ENCODE results near the gene GDF7. TPM values are rescaled to one million over a fixed set of nuclear protein-coding genes. Genes with fewer than 3 reads are reported as not detected.

The GDF7 gene
- polyA plus RNA-seq, 3 donors, result not detected

- no peaks in the 10 kb centered on the region for H3K79me2 ChIP-seq (ENCODE audit: insufficient read depth, low read length)
- Mint-ChIP-seq H3K27ac (no peak overlapping the region), H3K27me3 (ENCODE audit: low read depth in 3 of 3) (no peaks in the 10 kb centered on the region), H3K9me3 (no peaks in the 10 kb centered on the region), H3K36me3 (peaks cover 70 to 88% of the 10 kb centered on the region in 2 donors), H3K4me1 (no peaks in the 10 kb centered on the region), H3K4me3 (no peak overlapping the region)
- no peak for TF ChIP-seq CTCF (IDR thresholded peaks at IDR 0.05)
- H3K9ac ChIP-seq (ENCODE audit: insufficient read depth, low read length, poor library complexity, severe bottlenecking), result no peak overlapping the region
- WGBS (ENCODE audit: insufficient coverage), result 98% methylated on average over 6 of the region's 9 CpGs
- no peaks in the 10 kb centered on the region for H3K4me1 ChIP-seq (ENCODE audit: control insufficient read depth in 1 of 2, insufficient read depth in 2 of 2, low read length in 2 of 2)
- no peak overlapping the region for H3K4me3 ChIP-seq (replicated peaks in 1 of 3; ENCODE audit: low read depth in 2 of 3, low read length in 3 of 3)
- intact Hi-C loops (cut with micrococcal nuclease), result loop anchor here in 1 of 2 donors (5.0 kb wide), 1 partner anchor 237 kb away; no protein-coding TSS in a partner anchor
- no peaks in the 10 kb centered on the region for H3K9me3 ChIP-seq (replicated peaks in 1 of 2; ENCODE audit: control insufficient read depth in 1 of 2, insufficient read depth in 1 of 2, low read length in 2 of 2)
- peaks cover 84 to 100% of the 10 kb centered on the region in 2 donors for H3K36me3 ChIP-seq (replicated peaks in 1 of 2; ENCODE audit: control insufficient read depth in 1 of 2, insufficient read depth in 2 of 2, low read length in 2 of 2)
- no peak overlapping the region for H3K27ac ChIP-seq (ENCODE audit: low read depth in 1 of 2, low read length in 2 of 2)
- no peaks in the 10 kb centered on the region for H3K27me3 ChIP-seq (ENCODE audit: control insufficient read depth in 2 of 2, insufficient read depth in 2 of 2, low read length in 2 of 2)
- no peak overlapping the region for H2AFZ ChIP-seq (ENCODE audit: insufficient read depth, low read depth, low read length, poor library complexity, severe bottlenecking)
- H3K4me2 ChIP-seq (replicated peaks; ENCODE audit: extremely low read depth, low read length, poor library complexity, severe bottlenecking), result no peak overlapping the region
- no peak for DNase-seq
- H4K20me1 ChIP-seq (ENCODE audit: insufficient read depth, low read length), result peaks cover 59% of the 10 kb centered on the region
Measured at GRCh38 chr2:20634507-20635112, 32.3 kb upstream of the GDF7 start.

- H3K27ac Mint-ChIP-seq, result peak overlapping the region in 1 of 7 donors; percentile 20
- DNase-seq, result no peak
- no peak overlapping the region for H3K9ac ChIP-seq (ENCODE audit: insufficient read depth, low read length, poor library complexity, severe bottlenecking)
Measured at GRCh38 chr2:20635113-20635510, 31.8 kb upstream of the GDF7 start.

More at GRCh38 chr2:20635113-20635510, 31.8 kb upstream of the GDF7 start:
- no peak for TF ChIP-seq CTCF (IDR thresholded peaks at IDR 0.05)
- Histone ChIP-seq H3K9me3 (replicated peaks in 1 of 2; ENCODE audit: control insufficient read depth in 1 of 2, insufficient read depth in 1 of 2, low read length in 2 of 2) (no peaks in the 10 kb centered on the region), H3K4me1 (ENCODE audit: control insufficient read depth in 1 of 2, insufficient read depth in 2 of 2, low read length in 2 of 2) (no peaks in the 10 kb centered on the region), H3K4me3 (replicated peaks in 1 of 3; ENCODE audit: low read depth in 2 of 3, low read length in 3 of 3) (no peak overlapping the region), H3K27me3 (ENCODE audit: control insufficient read depth in 2 of 2, insufficient read depth in 2 of 2, low read length in 2 of 2) (no peaks in the 10 kb centered on the region), H3K79me2 (ENCODE audit: insufficient read depth, low read length) (no peaks in the 10 kb centered on the region), H3K36me3 (replicated peaks in 1 of 2; ENCODE audit: control insufficient read depth in 1 of 2, insufficient read depth in 2 of 2, low read length in 2 of 2) (peaks cover 84 to 100% of the 10 kb centered on the region in 2 donors), H3K4me2 (replicated peaks; ENCODE audit: extremely low read depth, low read length, poor library complexity, severe bottlenecking) (no peak overlapping the region), H4K20me1 (ENCODE audit: insufficient read depth, low read length) (peaks cover 54% of the 10 kb centered on the region), H2AFZ (ENCODE audit: insufficient read depth, low read depth, low read length, poor library complexity, severe bottlenecking) (no peak overlapping the region), H3K27ac (ENCODE audit: low read depth in 1 of 2, low read length in 2 of 2) (no peak overlapping the region)
- Mint-ChIP-seq H3K27me3 (ENCODE audit: low read depth in 3 of 3) (no peaks in the 10 kb centered on the region), H3K4me3 (no peak overlapping the region), H3K36me3 (peaks cover 68 to 88% of the 10 kb centered on the region in 2 donors), H3K9me3 (no peaks in the 10 kb centered on the region), H3K4me1 (no peaks in the 10 kb centered on the region)
- WGBS (ENCODE audit: insufficient coverage), result 83% methylated on average over 3 of the region's 5 CpGs
- intact Hi-C loops (cut with micrococcal nuclease), result loop anchor here in 1 of 2 donors (5.0 kb wide), 1 partner anchor 238 kb away; no protein-coding TSS in a partner anchor

All from CD14-positive monocyte (primary cell).